WTC11 (cell line): Measurements from ENCODE around the gene COL13A1. TPM values are rescaled to one million over a fixed set of nuclear protein-coding genes. Genes with fewer than 3 reads are reported as not detected.

Source experiments
- JUN ChIP-seq: sonication (generic); formaldehyde crosslinking; IDR thresholded peaks from 2 replicates; pipeline ENCODE4 v1.8.0; 2023; ENCODE audit warnings: mild to moderate bottlenecking, missing genetic modification reagents
- NR1H2 ChIP-seq: sonication (generic); formaldehyde crosslinking; IDR thresholded peaks from 2 replicates; pipeline ENCODE4 v1.9.0; 2021; ENCODE audit warnings: mild to moderate bottlenecking, moderate library complexity, missing genetic modification reagents
- OVOL2 ChIP-seq: fragments of 250-450 bp; sonication (Bioruptor Pico); IDR thresholded peaks from 2 replicates; pipeline ENCODE4 v1.9.0; 2021; ENCODE audit warnings: mild to moderate bottlenecking, borderline replicate concordance
- SMAD3 ChIP-seq: sonication (generic); formaldehyde crosslinking; IDR thresholded peaks from 2 replicates; pipeline ENCODE4 v1.8.0; 2022; ENCODE audit warnings: missing genetic modification reagents, mild to moderate bottlenecking, borderline replicate concordance
- ZNF232 ChIP-seq: sonication (generic); formaldehyde crosslinking; IDR thresholded peaks from 2 replicates; pipeline ENCODE4 v1.8.0; 2022; ENCODE audit warnings: mild to moderate bottlenecking, missing genetic modification reagents
- total RNA-seq: library from RNA; stranded (reverse); gene quantifications from 3 replicates; pipeline ENCODE4 v1.2.3, GENCODE V29; 2021
- TF ChIP-seq, protein P1 (sequence below): fragments of 250-450 bp; sonication (Bioruptor Pico); IDR thresholded peaks from 2 replicates; pipeline ENCODE4 v1.9.0; 2021; ENCODE audit warnings: mild to moderate bottlenecking, borderline replicate concordance
- TF ChIP-seq, protein P2 (sequence below): fragments of 250-450 bp; sonication (Bioruptor Pico); conservative IDR thresholded peaks from 2 replicates; pipeline ENCODE4 v1.9.0; 2021; ENCODE audit warnings: mild to moderate bottlenecking
- TF ChIP-seq, protein P3 (sequence below): sonication (generic); formaldehyde crosslinking; IDR thresholded peaks from 2 replicates; pipeline ENCODE4 v1.8.1; 2022; ENCODE audit warnings: missing genetic modification reagents, borderline replicate concordance
- TF ChIP-seq, protein P4 (sequence below): sonication (generic); formaldehyde crosslinking; IDR thresholded peaks from 2 replicates; pipeline ENCODE4 v1.8.1; 2022; ENCODE audit warnings: mild to moderate bottlenecking, missing genetic modification reagents, moderate library complexity, borderline replicate concordance
- TF ChIP-seq, protein P5 (sequence below): sonication (generic); formaldehyde crosslinking; IDR thresholded peaks from 2 replicates; pipeline ENCODE4 v1.8.1; 2023; ENCODE audit warnings: mild to moderate bottlenecking, missing genetic modification reagents
- TF ChIP-seq, protein P6 (sequence below): sonication (generic); formaldehyde crosslinking; IDR thresholded peaks from 2 replicates; pipeline ENCODE4 v1.8.1; 2023; ENCODE audit warnings: mild to moderate bottlenecking, moderate library complexity, missing genetic modification reagents
- TF ChIP-seq, protein P7 (sequence below): sonication (generic); formaldehyde crosslinking; IDR thresholded peaks from 2 replicates; pipeline ENCODE4 v1.8.0; 2023; ENCODE audit warnings: missing genetic modification reagents
- TF ChIP-seq, protein P8 (sequence below): fragments of 250-450 bp; sonication (Bioruptor Pico); IDR thresholded peaks from 2 replicates; pipeline ENCODE4 v1.9.0; 2021; ENCODE audit warnings: mild to moderate bottlenecking
- TF ChIP-seq, protein P9 (sequence below): sonication (generic); formaldehyde crosslinking; IDR thresholded peaks from 2 replicates; pipeline ENCODE4 v1.8.1; 2023; ENCODE audit warnings: mild to moderate bottlenecking, missing genetic modification reagents, borderline replicate concordance
- TF ChIP-seq, protein P10 (sequence below): fragments of 250-450 bp; sonication (Bioruptor Pico); IDR thresholded peaks from 2 replicates; pipeline ENCODE4 v1.9.0; 2021; ENCODE audit warnings: mild to moderate bottlenecking

Gene COL13A1
- total RNA-seq, 1 experiment from 2014 or later = 7.1 TPM

DNA sequence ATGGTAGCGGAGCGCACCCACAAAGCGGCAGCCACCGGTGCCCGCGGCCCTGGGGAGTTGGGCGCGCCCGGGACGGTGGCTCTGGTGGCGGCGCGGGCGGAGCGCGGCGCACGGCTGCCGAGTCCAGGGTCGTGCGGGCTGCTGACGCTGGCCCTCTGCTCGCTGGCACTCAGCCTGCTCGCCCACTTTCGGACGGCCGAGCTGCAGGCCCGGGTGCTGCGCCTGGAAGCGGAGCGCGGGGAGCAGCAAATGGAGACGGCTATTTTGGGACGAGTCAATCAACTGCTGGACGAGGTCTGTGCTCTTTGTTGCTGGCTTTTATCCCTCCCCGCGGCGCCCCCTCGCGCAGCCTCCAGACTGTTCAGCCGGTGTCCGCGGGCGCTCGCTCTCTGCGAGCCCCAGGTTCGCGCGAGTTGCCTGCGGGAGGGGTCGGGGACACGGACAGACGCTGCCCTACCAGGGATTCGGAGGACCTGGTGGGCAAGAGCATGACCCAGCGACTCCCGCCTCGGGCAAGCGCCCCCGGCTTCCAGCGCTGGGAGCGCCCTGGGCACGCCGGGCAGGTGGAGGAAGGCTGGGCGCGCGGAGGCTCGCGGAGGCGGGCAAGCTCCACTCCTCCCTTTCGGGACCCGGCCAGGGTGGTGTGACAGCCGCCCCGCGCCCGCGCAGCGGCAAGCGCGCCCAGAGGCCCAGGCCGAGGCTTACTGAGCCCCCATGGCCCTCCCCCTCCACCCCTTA is 887 bp downstream of the COL13A1 start (continued):
- TF ChIP-seq, protein P1, sequence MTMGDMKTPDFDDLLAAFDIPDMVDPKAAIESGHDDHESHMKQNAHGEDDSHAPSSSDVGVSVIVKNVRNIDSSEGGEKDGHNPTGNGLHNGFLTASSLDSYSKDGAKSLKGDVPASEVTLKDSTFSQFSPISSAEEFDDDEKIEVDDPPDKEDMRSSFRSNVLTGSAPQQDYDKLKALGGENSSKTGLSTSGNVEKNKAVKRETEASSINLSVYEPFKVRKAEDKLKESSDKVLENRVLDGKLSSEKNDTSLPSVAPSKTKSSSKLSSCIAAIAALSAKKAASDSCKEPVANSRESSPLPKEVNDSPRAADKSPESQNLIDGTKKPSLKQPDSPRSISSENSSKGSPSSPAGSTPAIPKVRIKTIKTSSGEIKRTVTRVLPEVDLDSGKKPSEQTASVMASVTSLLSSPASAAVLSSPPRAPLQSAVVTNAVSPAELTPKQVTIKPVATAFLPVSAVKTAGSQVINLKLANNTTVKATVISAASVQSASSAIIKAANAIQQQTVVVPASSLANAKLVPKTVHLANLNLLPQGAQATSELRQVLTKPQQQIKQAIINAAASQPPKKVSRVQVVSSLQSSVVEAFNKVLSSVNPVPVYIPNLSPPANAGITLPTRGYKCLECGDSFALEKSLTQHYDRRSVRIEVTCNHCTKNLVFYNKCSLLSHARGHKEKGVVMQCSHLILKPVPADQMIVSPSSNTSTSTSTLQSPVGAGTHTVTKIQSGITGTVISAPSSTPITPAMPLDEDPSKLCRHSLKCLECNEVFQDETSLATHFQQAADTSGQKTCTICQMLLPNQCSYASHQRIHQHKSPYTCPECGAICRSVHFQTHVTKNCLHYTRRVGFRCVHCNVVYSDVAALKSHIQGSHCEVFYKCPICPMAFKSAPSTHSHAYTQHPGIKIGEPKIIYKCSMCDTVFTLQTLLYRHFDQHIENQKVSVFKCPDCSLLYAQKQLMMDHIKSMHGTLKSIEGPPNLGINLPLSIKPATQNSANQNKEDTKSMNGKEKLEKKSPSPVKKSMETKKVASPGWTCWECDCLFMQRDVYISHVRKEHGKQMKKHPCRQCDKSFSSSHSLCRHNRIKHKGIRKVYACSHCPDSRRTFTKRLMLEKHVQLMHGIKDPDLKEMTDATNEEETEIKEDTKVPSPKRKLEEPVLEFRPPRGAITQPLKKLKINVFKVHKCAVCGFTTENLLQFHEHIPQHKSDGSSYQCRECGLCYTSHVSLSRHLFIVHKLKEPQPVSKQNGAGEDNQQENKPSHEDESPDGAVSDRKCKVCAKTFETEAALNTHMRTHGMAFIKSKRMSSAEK (CRISPR knock-in tag) = no peak
- TF ChIP-seq, protein P2, sequence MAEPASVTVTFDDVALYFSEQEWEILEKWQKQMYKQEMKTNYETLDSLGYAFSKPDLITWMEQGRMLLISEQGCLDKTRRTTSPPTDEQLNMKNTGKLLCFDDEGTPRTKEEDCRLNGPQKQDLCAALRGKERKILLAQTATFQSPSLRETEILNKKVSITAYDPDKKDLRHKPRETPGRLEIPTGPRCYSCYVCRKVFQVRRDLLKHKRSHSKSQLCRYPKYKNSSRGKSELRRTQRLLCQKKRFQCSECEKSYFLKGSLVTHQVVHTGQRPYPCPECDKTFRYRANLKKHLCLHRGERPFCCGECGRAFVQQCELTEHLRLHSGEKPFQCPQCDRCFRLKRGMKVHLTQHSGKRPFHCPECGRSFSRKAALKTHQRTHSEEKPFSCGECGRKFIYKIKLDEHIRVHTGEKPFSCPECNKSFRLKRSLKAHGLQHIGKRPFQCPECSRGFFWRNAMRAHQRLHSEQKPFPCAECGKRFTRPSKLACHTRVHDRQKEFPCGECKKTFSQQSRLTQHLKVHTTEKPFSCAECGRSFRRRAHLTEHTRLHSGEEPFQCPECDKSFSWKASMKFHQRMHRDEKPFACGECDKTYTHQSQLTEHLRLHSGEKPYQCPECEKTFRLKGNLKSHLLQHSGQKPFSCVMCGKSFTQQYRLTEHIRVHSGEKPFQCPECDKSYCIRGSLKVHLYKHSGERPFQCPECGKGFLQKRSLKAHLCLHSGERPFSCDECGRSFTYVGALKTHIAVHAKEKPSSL (CRISPR knock-in tag) = no peak
- TF ChIP-seq, protein P3, sequence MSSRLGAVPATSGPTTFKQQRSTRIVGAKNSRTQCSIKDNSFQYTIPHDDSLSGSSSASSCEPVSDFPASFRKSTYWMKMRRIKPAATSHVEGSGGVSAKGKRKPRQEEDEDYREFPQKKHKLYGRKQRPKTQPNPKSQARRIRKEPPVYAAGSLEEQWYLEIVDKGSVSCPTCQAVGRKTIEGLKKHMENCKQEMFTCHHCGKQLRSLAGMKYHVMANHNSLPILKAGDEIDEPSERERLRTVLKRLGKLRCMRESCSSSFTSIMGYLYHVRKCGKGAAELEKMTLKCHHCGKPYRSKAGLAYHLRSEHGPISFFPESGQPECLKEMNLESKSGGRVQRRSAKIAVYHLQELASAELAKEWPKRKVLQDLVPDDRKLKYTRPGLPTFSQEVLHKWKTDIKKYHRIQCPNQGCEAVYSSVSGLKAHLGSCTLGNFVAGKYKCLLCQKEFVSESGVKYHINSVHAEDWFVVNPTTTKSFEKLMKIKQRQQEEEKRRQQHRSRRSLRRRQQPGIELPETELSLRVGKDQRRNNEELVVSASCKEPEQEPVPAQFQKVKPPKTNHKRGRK = no peak
- TF ChIP-seq NR1H2 (no peak), OVOL2 (no peak), ZNF232 (CRISPR knock-in tag) (no peak), SMAD3 (CRISPR knock-in tag) (no peak), JUN (CRISPR knock-in tag) (no peak)
- TF ChIP-seq, protein P4, sequence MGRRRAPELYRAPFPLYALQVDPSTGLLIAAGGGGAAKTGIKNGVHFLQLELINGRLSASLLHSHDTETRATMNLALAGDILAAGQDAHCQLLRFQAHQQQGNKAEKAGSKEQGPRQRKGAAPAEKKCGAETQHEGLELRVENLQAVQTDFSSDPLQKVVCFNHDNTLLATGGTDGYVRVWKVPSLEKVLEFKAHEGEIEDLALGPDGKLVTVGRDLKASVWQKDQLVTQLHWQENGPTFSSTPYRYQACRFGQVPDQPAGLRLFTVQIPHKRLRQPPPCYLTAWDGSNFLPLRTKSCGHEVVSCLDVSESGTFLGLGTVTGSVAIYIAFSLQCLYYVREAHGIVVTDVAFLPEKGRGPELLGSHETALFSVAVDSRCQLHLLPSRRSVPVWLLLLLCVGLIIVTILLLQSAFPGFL (CRISPR knock-in tag) = no peak
- TF ChIP-seq, protein P5, sequence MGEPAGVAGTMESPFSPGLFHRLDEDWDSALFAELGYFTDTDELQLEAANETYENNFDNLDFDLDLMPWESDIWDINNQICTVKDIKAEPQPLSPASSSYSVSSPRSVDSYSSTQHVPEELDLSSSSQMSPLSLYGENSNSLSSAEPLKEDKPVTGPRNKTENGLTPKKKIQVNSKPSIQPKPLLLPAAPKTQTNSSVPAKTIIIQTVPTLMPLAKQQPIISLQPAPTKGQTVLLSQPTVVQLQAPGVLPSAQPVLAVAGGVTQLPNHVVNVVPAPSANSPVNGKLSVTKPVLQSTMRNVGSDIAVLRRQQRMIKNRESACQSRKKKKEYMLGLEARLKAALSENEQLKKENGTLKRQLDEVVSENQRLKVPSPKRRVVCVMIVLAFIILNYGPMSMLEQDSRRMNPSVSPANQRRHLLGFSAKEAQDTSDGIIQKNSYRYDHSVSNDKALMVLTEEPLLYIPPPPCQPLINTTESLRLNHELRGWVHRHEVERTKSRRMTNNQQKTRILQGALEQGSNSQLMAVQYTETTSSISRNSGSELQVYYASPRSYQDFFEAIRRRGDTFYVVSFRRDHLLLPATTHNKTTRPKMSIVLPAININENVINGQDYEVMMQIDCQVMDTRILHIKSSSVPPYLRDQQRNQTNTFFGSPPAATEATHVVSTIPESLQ (CRISPR knock-in tag) = no peak
- TF ChIP-seq, protein P6, sequence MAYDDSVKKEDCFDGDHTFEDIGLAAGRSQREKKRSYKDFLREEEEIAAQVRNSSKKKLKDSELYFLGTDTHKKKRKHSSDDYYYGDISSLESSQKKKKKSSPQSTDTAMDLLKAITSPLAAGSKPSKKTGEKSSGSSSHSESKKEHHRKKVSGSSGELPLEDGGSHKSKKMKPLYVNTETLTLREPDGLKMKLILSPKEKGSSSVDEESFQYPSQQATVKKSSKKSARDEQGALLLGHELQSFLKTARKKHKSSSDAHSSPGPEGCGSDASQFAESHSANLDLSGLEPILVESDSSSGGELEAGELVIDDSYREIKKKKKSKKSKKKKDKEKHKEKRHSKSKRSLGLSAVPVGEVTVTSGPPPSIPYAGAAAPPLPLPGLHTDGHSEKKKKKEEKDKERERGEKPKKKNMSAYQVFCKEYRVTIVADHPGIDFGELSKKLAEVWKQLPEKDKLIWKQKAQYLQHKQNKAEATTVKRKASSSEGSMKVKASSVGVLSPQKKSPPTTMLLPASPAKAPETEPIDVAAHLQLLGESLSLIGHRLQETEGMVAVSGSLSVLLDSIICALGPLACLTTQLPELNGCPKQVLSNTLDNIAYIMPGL (CRISPR knock-in tag) = no peak; the same call in 1 of the 2 replicates
- TF ChIP-seq, protein P7, sequence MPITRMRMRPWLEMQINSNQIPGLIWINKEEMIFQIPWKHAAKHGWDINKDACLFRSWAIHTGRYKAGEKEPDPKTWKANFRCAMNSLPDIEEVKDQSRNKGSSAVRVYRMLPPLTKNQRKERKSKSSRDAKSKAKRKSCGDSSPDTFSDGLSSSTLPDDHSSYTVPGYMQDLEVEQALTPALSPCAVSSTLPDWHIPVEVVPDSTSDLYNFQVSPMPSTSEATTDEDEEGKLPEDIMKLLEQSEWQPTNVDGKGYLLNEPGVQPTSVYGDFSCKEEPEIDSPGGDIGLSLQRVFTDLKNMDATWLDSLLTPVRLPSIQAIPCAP = no peak
- TF ChIP-seq, protein P8, sequence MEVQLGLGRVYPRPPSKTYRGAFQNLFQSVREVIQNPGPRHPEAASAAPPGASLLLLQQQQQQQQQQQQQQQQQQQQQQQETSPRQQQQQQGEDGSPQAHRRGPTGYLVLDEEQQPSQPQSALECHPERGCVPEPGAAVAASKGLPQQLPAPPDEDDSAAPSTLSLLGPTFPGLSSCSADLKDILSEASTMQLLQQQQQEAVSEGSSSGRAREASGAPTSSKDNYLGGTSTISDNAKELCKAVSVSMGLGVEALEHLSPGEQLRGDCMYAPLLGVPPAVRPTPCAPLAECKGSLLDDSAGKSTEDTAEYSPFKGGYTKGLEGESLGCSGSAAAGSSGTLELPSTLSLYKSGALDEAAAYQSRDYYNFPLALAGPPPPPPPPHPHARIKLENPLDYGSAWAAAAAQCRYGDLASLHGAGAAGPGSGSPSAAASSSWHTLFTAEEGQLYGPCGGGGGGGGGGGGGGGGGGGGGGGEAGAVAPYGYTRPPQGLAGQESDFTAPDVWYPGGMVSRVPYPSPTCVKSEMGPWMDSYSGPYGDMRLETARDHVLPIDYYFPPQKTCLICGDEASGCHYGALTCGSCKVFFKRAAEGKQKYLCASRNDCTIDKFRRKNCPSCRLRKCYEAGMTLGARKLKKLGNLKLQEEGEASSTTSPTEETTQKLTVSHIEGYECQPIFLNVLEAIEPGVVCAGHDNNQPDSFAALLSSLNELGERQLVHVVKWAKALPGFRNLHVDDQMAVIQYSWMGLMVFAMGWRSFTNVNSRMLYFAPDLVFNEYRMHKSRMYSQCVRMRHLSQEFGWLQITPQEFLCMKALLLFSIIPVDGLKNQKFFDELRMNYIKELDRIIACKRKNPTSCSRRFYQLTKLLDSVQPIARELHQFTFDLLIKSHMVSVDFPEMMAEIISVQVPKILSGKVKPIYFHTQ = no peak
- TF ChIP-seq, protein P9, sequence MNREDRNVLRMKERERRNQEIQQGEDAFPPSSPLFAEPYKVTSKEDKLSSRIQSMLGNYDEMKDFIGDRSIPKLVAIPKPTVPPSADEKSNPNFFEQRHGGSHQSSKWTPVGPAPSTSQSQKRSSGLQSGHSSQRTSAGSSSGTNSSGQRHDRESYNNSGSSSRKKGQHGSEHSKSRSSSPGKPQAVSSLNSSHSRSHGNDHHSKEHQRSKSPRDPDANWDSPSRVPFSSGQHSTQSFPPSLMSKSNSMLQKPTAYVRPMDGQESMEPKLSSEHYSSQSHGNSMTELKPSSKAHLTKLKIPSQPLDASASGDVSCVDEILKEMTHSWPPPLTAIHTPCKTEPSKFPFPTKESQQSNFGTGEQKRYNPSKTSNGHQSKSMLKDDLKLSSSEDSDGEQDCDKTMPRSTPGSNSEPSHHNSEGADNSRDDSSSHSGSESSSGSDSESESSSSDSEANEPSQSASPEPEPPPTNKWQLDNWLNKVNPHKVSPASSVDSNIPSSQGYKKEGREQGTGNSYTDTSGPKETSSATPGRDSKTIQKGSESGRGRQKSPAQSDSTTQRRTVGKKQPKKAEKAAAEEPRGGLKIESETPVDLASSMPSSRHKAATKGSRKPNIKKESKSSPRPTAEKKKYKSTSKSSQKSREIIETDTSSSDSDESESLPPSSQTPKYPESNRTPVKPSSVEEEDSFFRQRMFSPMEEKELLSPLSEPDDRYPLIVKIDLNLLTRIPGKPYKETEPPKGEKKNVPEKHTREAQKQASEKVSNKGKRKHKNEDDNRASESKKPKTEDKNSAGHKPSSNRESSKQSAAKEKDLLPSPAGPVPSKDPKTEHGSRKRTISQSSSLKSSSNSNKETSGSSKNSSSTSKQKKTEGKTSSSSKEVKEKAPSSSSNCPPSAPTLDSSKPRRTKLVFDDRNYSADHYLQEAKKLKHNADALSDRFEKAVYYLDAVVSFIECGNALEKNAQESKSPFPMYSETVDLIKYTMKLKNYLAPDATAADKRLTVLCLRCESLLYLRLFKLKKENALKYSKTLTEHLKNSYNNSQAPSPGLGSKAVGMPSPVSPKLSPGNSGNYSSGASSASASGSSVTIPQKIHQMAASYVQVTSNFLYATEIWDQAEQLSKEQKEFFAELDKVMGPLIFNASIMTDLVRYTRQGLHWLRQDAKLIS = no peak
- TF ChIP-seq, protein P10, sequence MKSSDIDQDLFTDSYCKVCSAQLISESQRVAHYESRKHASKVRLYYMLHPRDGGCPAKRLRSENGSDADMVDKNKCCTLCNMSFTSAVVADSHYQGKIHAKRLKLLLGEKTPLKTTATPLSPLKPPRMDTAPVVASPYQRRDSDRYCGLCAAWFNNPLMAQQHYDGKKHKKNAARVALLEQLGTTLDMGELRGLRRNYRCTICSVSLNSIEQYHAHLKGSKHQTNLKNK (CRISPR knock-in tag) = no peak
